ENCODE measurements around the gene PPIA.
"Not testable (repeated sequence)": the region's sequence is repeated elsewhere in the genome, so short reads cannot be mapped to it uniquely, and the experiment has no call there.

DNA sequence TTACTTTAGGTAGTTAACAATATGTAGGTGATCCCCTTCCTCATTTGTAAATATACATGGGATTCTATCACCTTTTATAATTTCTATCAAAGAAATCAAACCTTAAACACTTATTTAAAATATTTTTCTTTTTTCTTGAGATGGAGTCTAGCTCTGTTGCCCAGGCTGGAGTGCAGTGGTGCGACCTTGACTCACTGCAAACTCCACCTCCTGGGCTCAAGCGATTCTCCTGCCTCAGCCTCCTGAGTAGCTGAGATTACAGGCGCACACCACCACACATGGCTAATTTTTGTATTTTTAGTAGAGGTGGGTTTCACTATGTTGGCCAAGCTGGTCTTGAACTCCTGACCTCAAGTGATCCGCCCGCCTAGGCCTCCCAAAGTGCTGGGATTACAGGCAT, 47.0 kb downstream of the PPIA start:
- not testable (repeated sequence) for TF ChIP-seq RAD21 (conservative IDR thresholded peaks at IDR 0.05); POLR2AphosphoS5 (IDR thresholded peaks at IDR 0.05); MXI1 (conservative IDR thresholded peaks at IDR 0.05; ENCODE audit: poor library complexity, severe bottlenecking); SMC3 (conservative IDR thresholded peaks at IDR 0.05; ENCODE audit: poor library complexity); EZH2 (IDR thresholded peaks at IDR 0.05; ENCODE audit: borderline replicate concordance, insufficient read depth, low read length, poor library complexity, severe bottlenecking); EP300 (conservative IDR thresholded peaks at IDR 0.05; ENCODE audit: poor library complexity, severe bottlenecking)
- TF ChIP-seq, protein P1, sequence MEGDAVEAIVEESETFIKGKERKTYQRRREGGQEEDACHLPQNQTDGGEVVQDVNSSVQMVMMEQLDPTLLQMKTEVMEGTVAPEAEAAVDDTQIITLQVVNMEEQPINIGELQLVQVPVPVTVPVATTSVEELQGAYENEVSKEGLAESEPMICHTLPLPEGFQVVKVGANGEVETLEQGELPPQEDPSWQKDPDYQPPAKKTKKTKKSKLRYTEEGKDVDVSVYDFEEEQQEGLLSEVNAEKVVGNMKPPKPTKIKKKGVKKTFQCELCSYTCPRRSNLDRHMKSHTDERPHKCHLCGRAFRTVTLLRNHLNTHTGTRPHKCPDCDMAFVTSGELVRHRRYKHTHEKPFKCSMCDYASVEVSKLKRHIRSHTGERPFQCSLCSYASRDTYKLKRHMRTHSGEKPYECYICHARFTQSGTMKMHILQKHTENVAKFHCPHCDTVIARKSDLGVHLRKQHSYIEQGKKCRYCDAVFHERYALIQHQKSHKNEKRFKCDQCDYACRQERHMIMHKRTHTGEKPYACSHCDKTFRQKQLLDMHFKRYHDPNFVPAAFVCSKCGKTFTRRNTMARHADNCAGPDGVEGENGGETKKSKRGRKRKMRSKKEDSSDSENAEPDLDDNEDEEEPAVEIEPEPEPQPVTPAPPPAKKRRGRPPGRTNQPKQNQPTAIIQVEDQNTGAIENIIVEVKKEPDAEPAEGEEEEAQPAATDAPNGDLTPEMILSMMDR (IDR thresholded peaks at IDR 0.05; ENCODE audit: poor library complexity, severe bottlenecking), result not testable (repeated sequence)
- TF ChIP-seq, protein P2, sequence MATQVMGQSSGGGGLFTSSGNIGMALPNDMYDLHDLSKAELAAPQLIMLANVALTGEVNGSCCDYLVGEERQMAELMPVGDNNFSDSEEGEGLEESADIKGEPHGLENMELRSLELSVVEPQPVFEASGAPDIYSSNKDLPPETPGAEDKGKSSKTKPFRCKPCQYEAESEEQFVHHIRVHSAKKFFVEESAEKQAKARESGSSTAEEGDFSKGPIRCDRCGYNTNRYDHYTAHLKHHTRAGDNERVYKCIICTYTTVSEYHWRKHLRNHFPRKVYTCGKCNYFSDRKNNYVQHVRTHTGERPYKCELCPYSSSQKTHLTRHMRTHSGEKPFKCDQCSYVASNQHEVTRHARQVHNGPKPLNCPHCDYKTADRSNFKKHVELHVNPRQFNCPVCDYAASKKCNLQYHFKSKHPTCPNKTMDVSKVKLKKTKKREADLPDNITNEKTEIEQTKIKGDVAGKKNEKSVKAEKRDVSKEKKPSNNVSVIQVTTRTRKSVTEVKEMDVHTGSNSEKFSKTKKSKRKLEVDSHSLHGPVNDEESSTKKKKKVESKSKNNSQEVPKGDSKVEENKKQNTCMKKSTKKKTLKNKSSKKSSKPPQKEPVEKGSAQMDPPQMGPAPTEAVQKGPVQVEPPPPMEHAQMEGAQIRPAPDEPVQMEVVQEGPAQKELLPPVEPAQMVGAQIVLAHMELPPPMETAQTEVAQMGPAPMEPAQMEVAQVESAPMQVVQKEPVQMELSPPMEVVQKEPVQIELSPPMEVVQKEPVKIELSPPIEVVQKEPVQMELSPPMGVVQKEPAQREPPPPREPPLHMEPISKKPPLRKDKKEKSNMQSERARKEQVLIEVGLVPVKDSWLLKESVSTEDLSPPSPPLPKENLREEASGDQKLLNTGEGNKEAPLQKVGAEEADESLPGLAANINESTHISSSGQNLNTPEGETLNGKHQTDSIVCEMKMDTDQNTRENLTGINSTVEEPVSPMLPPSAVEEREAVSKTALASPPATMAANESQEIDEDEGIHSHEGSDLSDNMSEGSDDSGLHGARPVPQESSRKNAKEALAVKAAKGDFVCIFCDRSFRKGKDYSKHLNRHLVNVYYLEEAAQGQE (IDR thresholded peaks at IDR 0.05; ENCODE audit: borderline replicate concordance), result not testable (repeated sequence)

Data from neural cell (in vitro differentiated cells).